Stimulated activated CD4-positive, alpha-beta T cell treated with anti-CD3 and anti-CD28 coated beads, Interleukin-4, amount 100 ng/mL, for 48 hours (primary cell): Measurements from ENCODE around the gene FARS2.
"Not testable (repeated sequence)": the region's sequence is repeated elsewhere in the genome, so short reads cannot be mapped to it uniquely, and the experiment has no call there.

Experiments
- DNase-seq, 2 donors: peaks; one replicate each; pipeline ENCODE4 v3.0.0-alpha.2; 2020; ENCODE audit warnings: low read depth in 2 of 2

Gene FARS2

GRCh38 chr6:5534643-5535042, 273.3 kb downstream of the FARS2 start:
- DNase-seq = no peak

- no peak for DNase-seq
Observed at GRCh38 chr6:5536644-5537043, 275.3 kb downstream of the FARS2 start.

GRCh38 chr6:5537132-5537531, 275.8 kb downstream of the FARS2 start:
- no peak for DNase-seq

GRCh38 chr6:5537967-5538366, 276.7 kb downstream of the FARS2 start:
- DNase-seq = no peak

GRCh38 chr6:5540370-5540769, 279.1 kb downstream of the FARS2 start:
- no peak for DNase-seq

GRCh38 chr6:5541025-5541424, 279.7 kb downstream of the FARS2 start:
- DNase-seq = no peak

GRCh38 chr6:5541751-5542432, 280.6 kb downstream of the FARS2 start:
- DNase-seq = no peak

- no peak for DNase-seq
Observed at GRCh38 chr6:5547556-5547955, 286.2 kb downstream of the FARS2 start.

GRCh38 chr6:5550631-5551030, 289.3 kb downstream of the FARS2 start:
- no peak for DNase-seq

- DNase-seq = no peak
Observed at GRCh38 chr6:5552243-5552642, 290.9 kb downstream of the FARS2 start.

- no peak for DNase-seq
Observed at GRCh38 chr6:5553767-5554166, 292.5 kb downstream of the FARS2 start.

- no peak for DNase-seq
Observed at GRCh38 chr6:5554226-5554625, 292.9 kb downstream of the FARS2 start.

- no peak for DNase-seq
Observed at GRCh38 chr6:5556011-5556410, 294.7 kb downstream of the FARS2 start.

GRCh38 chr6:5557506-5557905, 296.2 kb downstream of the FARS2 start:
- DNase-seq = no peak

- no peak for DNase-seq
Observed at GRCh38 chr6:5559651-5560050, 298.3 kb downstream of the FARS2 start.

- no peak for DNase-seq
Observed at GRCh38 chr6:5562277-5562676, 301.0 kb downstream of the FARS2 start.

GRCh38 chr6:5563086-5563485, 301.8 kb downstream of the FARS2 start:
- no peak for DNase-seq

GRCh38 chr6:5564746-5565145, 303.4 kb downstream of the FARS2 start:
- not testable (repeated sequence) for DNase-seq

- no peak for DNase-seq
Observed at GRCh38 chr6:5565971-5566370, 304.7 kb downstream of the FARS2 start.

GRCh38 chr6:5566718-5567117, 305.4 kb downstream of the FARS2 start:
- DNase-seq = no peak

GRCh38 chr6:5567352-5567751, 306.0 kb downstream of the FARS2 start:
- no peak for DNase-seq

GRCh38 chr6:5567890-5568289, 306.6 kb downstream of the FARS2 start:
- DNase-seq = no peak

- no peak for DNase-seq
Observed at GRCh38 chr6:5569491-5569890, 308.2 kb downstream of the FARS2 start.

GRCh38 chr6:5570641-5571040, 309.3 kb downstream of the FARS2 start:
- DNase-seq = no peak
